CD4-positive, alpha-beta T cell treated with Interleukin-1 beta for 1 hour (primary cell): ENCODE measurements around the gene AURKAIP1.

Experiments
- DNase-seq, 2 donors: peaks; one replicate each; pipeline ENCODE4 v3.0.0-alpha.2; 2020 to 2022

Gene AURKAIP1

GRCh38 chr1:1331068-1331965 lies 43.7 kb downstream of the AURKAIP1 start, which contains the start of gene TAS1R3:
TAS1R3 (plus strand) TSS chr1:1331280; CDS start chr1:1331346, 66 bp downstream.
- no peak for DNase-seq

- no peak for DNase-seq
Measured at GRCh38 chr1:1330366-1331067, 44.5 kb downstream of the AURKAIP1 start.

- no peak for DNase-seq
Measured at GRCh38 chr1:1329304-1330210, 45.5 kb downstream of the AURKAIP1 start.

GRCh38 chr1:1328254-1328653 lies 46.8 kb downstream of the AURKAIP1 start:
- DNase-seq = no peak

- no peak for DNase-seq
Measured at GRCh38 chr1:1327291-1327690, 47.7 kb downstream of the AURKAIP1 start.

- DNase-seq = no peak
Measured at GRCh38 chr1:1326075-1326605, 48.9 kb downstream of the AURKAIP1 start.

GRCh38 chr1:1325288-1326074 lies 49.5 kb downstream of the AURKAIP1 start:
- peak in 1 of 2 donors; percentile 19 for DNase-seq

- peak; percentile 95 to 96 for DNase-seq
Measured at GRCh38 chr1:1324524-1325287, 50.3 kb downstream of the AURKAIP1 start, which contains the start of the genes CPTP and INTS11. CPTP (plus strand) TSS chr1:1324802; CDS start chr1:1326911, 2,109 bp downstream. INTS11 (minus strand) TSS chr1:1324660; CDS start chr1:1324608, 52 bp downstream.

- DNase-seq = no peak
Measured at GRCh38 chr1:1324084-1324523, 50.9 kb downstream of the AURKAIP1 start.
